ENCODE measurements around the gene TRNP1.

DNA sequence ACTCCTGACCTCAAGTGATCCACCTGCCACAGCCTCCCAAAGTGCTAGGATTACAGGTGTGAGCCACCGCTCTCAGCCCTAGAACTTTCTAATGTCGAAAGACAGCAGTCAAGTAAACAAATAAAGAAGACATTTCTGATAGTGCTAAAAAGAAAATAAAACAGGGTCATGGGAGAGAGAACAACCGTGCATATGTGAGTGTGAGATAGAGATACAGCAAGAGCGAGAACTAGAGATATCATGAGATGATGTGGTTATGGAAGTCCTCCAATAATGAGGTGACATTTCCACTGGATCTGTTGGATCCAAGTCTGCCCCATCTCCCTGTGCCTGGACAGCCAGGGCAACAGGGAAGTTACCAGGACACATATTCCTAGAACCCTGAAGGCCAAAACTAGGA, 23.7 kb downstream of the TRNP1 start:
- TF ChIP-seq EP300 (IDR thresholded peaks at IDR 0.05): no peak
- TF ChIP-seq, protein P1, sequence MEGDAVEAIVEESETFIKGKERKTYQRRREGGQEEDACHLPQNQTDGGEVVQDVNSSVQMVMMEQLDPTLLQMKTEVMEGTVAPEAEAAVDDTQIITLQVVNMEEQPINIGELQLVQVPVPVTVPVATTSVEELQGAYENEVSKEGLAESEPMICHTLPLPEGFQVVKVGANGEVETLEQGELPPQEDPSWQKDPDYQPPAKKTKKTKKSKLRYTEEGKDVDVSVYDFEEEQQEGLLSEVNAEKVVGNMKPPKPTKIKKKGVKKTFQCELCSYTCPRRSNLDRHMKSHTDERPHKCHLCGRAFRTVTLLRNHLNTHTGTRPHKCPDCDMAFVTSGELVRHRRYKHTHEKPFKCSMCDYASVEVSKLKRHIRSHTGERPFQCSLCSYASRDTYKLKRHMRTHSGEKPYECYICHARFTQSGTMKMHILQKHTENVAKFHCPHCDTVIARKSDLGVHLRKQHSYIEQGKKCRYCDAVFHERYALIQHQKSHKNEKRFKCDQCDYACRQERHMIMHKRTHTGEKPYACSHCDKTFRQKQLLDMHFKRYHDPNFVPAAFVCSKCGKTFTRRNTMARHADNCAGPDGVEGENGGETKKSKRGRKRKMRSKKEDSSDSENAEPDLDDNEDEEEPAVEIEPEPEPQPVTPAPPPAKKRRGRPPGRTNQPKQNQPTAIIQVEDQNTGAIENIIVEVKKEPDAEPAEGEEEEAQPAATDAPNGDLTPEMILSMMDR (IDR thresholded peaks at IDR 0.05): no peak
